Neural cell (in vitro differentiated cells): ENCODE measurements around the gene NLRP11. TPM values are rescaled to one million over a fixed set of nuclear protein-coding genes. Genes with fewer than 3 reads are reported as not detected.

ENCODE experiments used
- H2AFZ ChIP-seq: fragments of 200-600, 300-800 bp; sonication (generic), shearing (Covaris generic); 2 replicates; pipeline ENCODE4 v1.6.0; 2014; ENCODE audit warnings: low read depth, mild to moderate bottlenecking, antibody characterized with exemption, low read length, moderate library complexity
- H3F3A ChIP-seq: fragments of 200-600 bp; shearing (Covaris generic); 2 replicates; pipeline ENCODE4 v1.6.1; 2016; ENCODE audit warnings: mild to moderate bottlenecking, moderate library complexity, mixed read lengths, antibody characterized with exemption, low read length; ENCODE audit not compliant: insufficient read depth, poor library complexity, severe bottlenecking
- H3K27ac ChIP-seq: fragments of 200-600, 300-800 bp; sonication (generic), shearing (Covaris generic); 2 replicates; pipeline ENCODE4 v1.5.1; 2014; ENCODE audit warnings: mild to moderate bottlenecking, low read length, moderate library complexity
- H3K27me3 ChIP-seq: fragments of 300-800, 200-600 bp; sonication (generic), shearing (Covaris generic); 2 replicates; pipeline ENCODE4 v1.6.0; 2014; ENCODE audit warnings: mild to moderate bottlenecking, low read depth, low read length, moderate library complexity; ENCODE audit not compliant: insufficient read depth
- H3K36me3 ChIP-seq: fragments of 300-800, 200-600 bp; sonication (generic), shearing (Covaris generic); 2 replicates; pipeline ENCODE4 v1.5.1; 2014; ENCODE audit warnings: mild to moderate bottlenecking, antibody characterized with exemption, low read length, moderate library complexity; ENCODE audit not compliant: insufficient read depth
- H3K4me2 ChIP-seq: fragments of 300-800, 200-600 bp; sonication (generic), shearing (Covaris generic); 2 replicates; pipeline ENCODE4 v1.6.0; 2014; ENCODE audit warnings: mild to moderate bottlenecking, low read length
- H3K4me3 ChIP-seq: fragments of 300-800, 200-600 bp; sonication (generic), shearing (Covaris generic); 2 replicates; pipeline ENCODE4 v1.5.1; 2014; ENCODE audit warnings: mild to moderate bottlenecking, low read length, moderate library complexity
- H3K79me2 ChIP-seq: fragments of 200-600 bp; shearing (Covaris generic); replicated peaks from 2 replicates; pipeline ENCODE4 v1.6.0; 2014; ENCODE audit warnings: mild to moderate bottlenecking, low read length, moderate library complexity; ENCODE audit not compliant: insufficient read depth
- H3K9ac ChIP-seq: fragments of 300-800, 200-600 bp; sonication (generic), shearing (Covaris generic); 2 replicates; pipeline ENCODE4 v1.6.1; 2016; ENCODE audit warnings: mild to moderate bottlenecking, low read length, mixed read lengths
- H3K9me2 ChIP-seq: fragments of 200-600 bp; shearing (Covaris generic); 2 replicates; pipeline ENCODE4 v1.6.1; 2016; ENCODE audit warnings: mild to moderate bottlenecking, low read length, mixed read lengths; ENCODE audit not compliant: insufficient read depth
- H3K9me3 ChIP-seq: fragments of 200-600, 300-800 bp; sonication (generic), shearing (Covaris generic); 2 replicates; pipeline ENCODE4 v1.6.1; 2016; ENCODE audit warnings: mild to moderate bottlenecking, mixed run types, low read length, moderate library complexity, mixed read lengths
- H4K20me1 ChIP-seq: fragments of 200-600 bp; shearing (Covaris generic); 2 replicates; pipeline ENCODE4 v1.6.1; 2016; ENCODE audit warnings: mild to moderate bottlenecking, mixed run types; ENCODE audit not compliant: insufficient read depth
- CTCF ChIP-seq: fragments of 450-650 bp; IDR thresholded peaks from 2 replicates; pipeline ENCODE4 v1.5.1; 2014; ENCODE audit warnings: antibody characterized with exemption, mild to moderate bottlenecking, moderate library complexity; ENCODE audit not compliant: poor library complexity, severe bottlenecking
- EP300 ChIP-seq: fragments of 450-650 bp; conservative IDR thresholded peaks from 2 replicates; pipeline ENCODE4 v1.6.1; 2014; ENCODE audit warnings: antibody characterized with exemption, mild to moderate bottlenecking, moderate library complexity; ENCODE audit not compliant: poor library complexity, severe bottlenecking
- EZH2 ChIP-seq: fragments of 200-600, 300-800 bp; shearing (Covaris generic), sonication (generic); IDR thresholded peaks from 2 replicates; pipeline ENCODE4 v1.6.1; 2014; ENCODE audit warnings: antibody characterized with exemption, low read length, borderline replicate concordance, mild to moderate bottlenecking; ENCODE audit not compliant: insufficient read depth, poor library complexity, severe bottlenecking
- MXI1 ChIP-seq: fragments of 450-650 bp; conservative IDR thresholded peaks from 2 replicates; pipeline ENCODE4 v1.6.1; 2014; ENCODE audit warnings: antibody characterized with exemption, mild to moderate bottlenecking; ENCODE audit not compliant: poor library complexity, severe bottlenecking
- POLR2AphosphoS5 ChIP-seq: IDR thresholded peaks from 2 replicates; pipeline ENCODE4 v1.6.1; 2012
- RAD21 ChIP-seq: fragments of 450-650 bp; conservative IDR thresholded peaks from 2 replicates; pipeline ENCODE4 v1.6.1; 2014; ENCODE audit warnings: antibody characterized with exemption, mild to moderate bottlenecking, moderate library complexity
- SMC3 ChIP-seq: fragments of 450-650 bp; conservative IDR thresholded peaks from 2 replicates; pipeline ENCODE4 v1.6.1; 2014; ENCODE audit warnings: antibody characterized with exemption, mild to moderate bottlenecking, moderate library complexity; ENCODE audit not compliant: poor library complexity
- TAF1 ChIP-seq: IDR thresholded peaks from 2 replicates; pipeline ENCODE4 v1.6.1; 2012; ENCODE audit warnings: low read depth
- polyA plus RNA-seq: library from polyadenylated mRNA; depleted of rRNA; stranded (reverse); fragments of >200 nt; gene quantifications from 2 replicates; pipeline ENCODE4 v1.2.3, GENCODE V29; 2014
- TF ChIP-seq, protein P1 (sequence below): IDR thresholded peaks from 2 replicates; pipeline ENCODE4 v1.6.1; 2012; ENCODE audit warnings: borderline replicate concordance

NLRP11 gene
- polyA plus RNA-seq, 1 donor from 2014 or later, result not detected

DNA sequence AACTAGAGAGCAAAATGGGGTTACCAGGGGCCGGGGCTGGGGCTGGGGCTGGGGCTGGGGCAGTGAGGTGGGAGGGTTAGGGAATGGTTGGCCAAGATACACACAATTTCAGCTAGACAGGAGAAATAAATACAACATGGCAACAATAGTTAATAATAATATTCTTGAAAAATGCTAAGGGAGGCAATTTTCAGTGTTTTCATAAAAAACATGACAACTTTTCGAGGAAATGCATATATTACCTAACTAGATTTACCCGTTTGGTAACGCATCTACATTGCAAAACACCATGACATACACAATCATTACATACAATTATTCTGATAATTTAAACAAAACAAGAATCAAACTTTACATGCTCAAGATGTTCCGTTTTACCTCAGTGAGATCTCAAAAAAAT is 50.7 kb downstream of the NLRP11 start:
- no peak overlapping the region for H3K4me2 ChIP-seq
- no peak overlapping the region for H3K9ac ChIP-seq
- peaks cover 3% of the 10 kb centered on the region for H3K9me3 ChIP-seq
- H3K79me2 ChIP-seq, result no peaks in the 10 kb centered on the region
- H3K36me3 ChIP-seq, result no peaks in the 10 kb centered on the region
- H4K20me1 ChIP-seq, result no peaks in the 10 kb centered on the region
- no peaks in the 10 kb centered on the region for H3K27me3 ChIP-seq
- H3F3A ChIP-seq, result no peaks in the 10 kb centered on the region
- TF ChIP-seq POLR2AphosphoS5 (no peak), TAF1 (no peak), CTCF (no peak), EZH2 (no peak), EP300 (no peak), SMC3 (no peak), RAD21 (no peak)
- TF ChIP-seq, protein P1, sequence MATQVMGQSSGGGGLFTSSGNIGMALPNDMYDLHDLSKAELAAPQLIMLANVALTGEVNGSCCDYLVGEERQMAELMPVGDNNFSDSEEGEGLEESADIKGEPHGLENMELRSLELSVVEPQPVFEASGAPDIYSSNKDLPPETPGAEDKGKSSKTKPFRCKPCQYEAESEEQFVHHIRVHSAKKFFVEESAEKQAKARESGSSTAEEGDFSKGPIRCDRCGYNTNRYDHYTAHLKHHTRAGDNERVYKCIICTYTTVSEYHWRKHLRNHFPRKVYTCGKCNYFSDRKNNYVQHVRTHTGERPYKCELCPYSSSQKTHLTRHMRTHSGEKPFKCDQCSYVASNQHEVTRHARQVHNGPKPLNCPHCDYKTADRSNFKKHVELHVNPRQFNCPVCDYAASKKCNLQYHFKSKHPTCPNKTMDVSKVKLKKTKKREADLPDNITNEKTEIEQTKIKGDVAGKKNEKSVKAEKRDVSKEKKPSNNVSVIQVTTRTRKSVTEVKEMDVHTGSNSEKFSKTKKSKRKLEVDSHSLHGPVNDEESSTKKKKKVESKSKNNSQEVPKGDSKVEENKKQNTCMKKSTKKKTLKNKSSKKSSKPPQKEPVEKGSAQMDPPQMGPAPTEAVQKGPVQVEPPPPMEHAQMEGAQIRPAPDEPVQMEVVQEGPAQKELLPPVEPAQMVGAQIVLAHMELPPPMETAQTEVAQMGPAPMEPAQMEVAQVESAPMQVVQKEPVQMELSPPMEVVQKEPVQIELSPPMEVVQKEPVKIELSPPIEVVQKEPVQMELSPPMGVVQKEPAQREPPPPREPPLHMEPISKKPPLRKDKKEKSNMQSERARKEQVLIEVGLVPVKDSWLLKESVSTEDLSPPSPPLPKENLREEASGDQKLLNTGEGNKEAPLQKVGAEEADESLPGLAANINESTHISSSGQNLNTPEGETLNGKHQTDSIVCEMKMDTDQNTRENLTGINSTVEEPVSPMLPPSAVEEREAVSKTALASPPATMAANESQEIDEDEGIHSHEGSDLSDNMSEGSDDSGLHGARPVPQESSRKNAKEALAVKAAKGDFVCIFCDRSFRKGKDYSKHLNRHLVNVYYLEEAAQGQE, result no peak
- H3K4me3 ChIP-seq, result no peak overlapping the region
- H3K9me2 ChIP-seq, result no peaks in the 10 kb centered on the region
- H3K27ac ChIP-seq, result no peak overlapping the region
- H2AFZ ChIP-seq, result no peak overlapping the region

- Histone ChIP-seq H3K4me3 (no peak overlapping the region), H3K36me3 (no peaks in the 10 kb centered on the region), H2AFZ (no peak overlapping the region), H3K9ac (no peak overlapping the region), H3K4me2 (no peak overlapping the region), H3K9me2 (no peaks in the 10 kb centered on the region), H3K79me2 (no peaks in the 10 kb centered on the region), H3K27me3 (no peaks in the 10 kb centered on the region), H3K27ac (no peak overlapping the region), H3F3A (no peaks in the 10 kb centered on the region), H4K20me1 (no peaks in the 10 kb centered on the region), H3K9me3 (peaks cover 3% of the 10 kb centered on the region)
- no peak for TF ChIP-seq TAF1
- TF ChIP-seq MXI1, result no peak
- TF ChIP-seq CTCF, result no peak
- TF ChIP-seq POLR2AphosphoS5, result no peak
These were observed 53.5 kb downstream of the NLRP11 start for GRCh38 chr19:55778331-55778730.
